Kidney tubule cell (primary cell): Measurements from ENCODE around the gene MARCHF3.
"Not testable (repeated sequence)": the region's sequence is repeated elsewhere in the genome, so short reads cannot be mapped to it uniquely, and the experiment has no call there.

Experiments
- DNase-seq: peaks from one replicate; pipeline ENCODE4 v3.0.0-alpha.2; 2018; ENCODE audit warnings: low spot score

MARCHF3 gene

GRCh38 chr5:126917918-126918614 is 112.3 kb downstream of the MARCHF3 start:
- peak; percentile 63 for DNase-seq

GRCh38 chr5:126915496-126915895 is 114.9 kb downstream of the MARCHF3 start:
- no peak for DNase-seq

DNA sequence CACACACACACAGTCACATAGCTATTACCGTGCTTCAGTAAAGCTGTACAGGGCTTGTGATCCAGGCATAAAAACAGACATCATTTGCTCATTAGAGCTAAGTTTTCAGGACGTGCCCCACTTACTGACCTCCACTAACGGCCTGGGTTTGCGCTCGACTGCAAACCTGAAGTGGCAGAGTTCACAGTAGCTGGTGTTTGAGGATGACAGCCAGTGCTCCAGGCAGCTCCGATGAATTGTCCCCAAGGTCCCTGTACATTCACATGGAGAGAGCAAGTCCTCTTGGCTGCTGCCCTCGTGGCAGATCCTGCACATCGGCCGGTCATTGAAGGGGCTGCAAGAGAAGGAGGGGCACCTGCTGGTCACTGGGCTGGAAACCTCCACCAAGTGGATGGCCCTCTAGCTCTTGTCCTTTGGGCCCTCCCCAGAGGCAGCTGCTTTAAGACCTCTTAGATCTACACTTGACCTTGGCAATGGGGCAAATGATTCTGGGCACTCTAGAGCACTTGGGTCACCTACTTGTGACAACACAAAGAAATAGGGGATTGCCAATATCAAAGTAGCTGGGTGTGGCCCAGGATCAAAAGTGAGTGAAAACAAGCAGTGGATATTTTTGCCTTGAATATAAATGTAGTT is 115.4 kb downstream of the MARCHF3 start:
- no peak for DNase-seq

GRCh38 chr5:126912616-126913200 is 117.7 kb downstream of the MARCHF3 start:
- no peak for DNase-seq

GRCh38 chr5:126911986-126912385 is 118.4 kb downstream of the MARCHF3 start:
- DNase-seq, result no peak

GRCh38 chr5:126909856-126910255 is 120.5 kb downstream of the MARCHF3 start:
- no peak for DNase-seq

DNA sequence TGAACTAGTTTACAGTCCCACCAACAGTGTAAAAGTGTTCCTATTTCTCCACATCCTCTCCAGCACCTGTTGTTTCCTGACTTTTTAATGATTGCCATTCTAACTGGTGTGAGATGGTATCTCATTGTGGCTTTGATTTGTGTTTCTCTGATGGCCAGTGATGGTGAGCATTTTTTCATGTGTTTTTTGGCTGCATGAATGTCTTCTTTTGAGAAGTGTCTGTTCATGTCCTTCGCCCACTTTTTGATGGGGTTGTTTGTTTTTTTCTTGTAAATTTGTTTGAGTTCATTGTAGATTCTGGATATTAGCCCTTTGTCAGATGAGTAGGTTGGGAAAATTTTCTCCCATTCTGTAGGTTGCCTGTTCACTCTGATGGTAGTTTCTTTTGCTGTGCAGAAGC is 126.0 kb downstream of the MARCHF3 start:
- not testable (repeated sequence) for DNase-seq

DNA sequence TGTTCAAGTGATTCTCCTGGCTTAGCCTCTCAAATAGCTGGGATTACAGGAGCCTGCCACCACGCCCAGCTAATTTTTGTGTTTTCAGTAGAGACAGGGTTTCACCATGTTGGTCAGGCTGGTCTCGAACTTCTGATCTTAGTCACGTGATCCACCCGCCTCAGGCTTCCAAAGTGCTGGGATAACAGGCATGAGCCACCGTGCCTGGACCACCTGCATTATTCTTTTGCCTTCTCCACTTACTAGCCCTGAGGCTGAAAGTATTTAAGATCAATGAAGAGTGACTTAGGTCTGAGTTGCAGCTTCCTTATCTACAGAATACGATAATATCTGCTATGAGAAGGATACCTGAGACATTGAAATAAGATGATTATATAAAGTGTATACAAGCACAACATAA is 129.6 kb downstream of the MARCHF3 start:
- DNase-seq, result no peak

DNA sequence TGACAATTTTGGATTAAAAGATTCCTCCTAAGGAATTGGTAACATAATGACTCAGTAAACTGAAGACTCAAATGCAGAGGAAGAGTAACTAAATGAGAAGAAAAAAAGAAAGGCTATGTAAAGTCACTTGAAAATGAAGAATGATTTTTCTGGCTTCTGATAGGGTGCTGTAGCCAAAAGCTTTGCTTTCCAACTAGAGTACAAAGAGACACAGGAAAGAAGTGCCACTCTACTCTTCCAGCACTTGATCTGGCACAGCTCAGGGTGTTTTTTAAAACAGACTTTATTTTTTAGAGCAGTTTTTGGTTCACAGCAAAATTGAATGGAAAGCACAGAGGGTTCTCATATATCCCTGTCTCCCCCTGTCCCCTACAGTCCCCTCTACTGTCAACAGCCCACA is 130.9 kb downstream of the MARCHF3 start:
- no peak for DNase-seq

GRCh38 chr5:126897851-126898630 is 132.3 kb downstream of the MARCHF3 start:
- DNase-seq, result no peak

DNA sequence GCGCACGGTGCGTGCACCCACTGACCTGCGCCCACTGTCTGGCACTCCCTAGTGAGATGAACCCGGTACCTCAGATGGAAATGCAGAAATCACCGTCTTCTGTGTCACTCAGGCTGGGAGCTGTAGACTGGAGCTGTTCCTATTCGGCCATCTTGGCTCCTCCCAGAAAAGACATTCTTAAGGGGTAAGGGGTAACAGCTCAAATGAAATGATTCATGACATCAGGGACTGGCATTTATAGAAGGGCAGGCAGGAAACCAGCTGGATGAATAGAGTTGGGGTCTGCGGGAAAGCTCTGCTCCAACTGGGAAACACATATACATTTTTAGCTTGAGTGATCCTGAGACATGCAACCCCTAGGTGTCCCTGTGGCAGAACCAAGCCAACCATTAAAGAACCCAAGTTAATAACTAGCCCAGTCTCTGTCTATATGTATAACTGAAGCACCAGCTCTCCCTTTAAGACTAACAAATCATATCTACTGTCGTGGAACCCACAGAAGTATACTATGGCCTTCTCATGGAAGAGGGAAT is 134.1 kb downstream of the MARCHF3 start:
- DNase-seq, result peak; percentile 32

DNA sequence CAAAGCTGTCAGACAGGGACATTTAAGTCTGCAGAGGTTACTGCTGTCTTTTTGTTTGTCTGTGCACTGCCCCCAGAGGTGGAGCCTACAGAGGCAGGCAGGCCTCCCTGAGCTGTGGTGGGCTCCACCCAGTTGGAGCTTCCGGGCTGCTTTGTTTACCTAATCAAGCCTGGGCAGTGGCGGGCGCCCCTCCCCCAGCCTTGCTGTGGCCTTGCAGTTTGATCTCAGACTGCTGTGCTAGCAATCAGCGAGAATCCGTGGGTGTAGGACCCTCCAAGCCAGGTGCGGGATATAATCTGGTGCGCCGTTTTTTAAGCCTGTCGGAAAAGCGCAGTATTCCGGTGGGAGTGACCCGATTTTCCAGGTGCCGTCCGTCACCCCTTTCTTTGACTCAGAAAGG is 134.6 kb downstream of the MARCHF3 start:
- not testable (repeated sequence) for DNase-seq

- not testable (repeated sequence) for DNase-seq
These were observed 139.9 kb downstream of the MARCHF3 start for GRCh38 chr5:126890414-126890813.

DNA sequence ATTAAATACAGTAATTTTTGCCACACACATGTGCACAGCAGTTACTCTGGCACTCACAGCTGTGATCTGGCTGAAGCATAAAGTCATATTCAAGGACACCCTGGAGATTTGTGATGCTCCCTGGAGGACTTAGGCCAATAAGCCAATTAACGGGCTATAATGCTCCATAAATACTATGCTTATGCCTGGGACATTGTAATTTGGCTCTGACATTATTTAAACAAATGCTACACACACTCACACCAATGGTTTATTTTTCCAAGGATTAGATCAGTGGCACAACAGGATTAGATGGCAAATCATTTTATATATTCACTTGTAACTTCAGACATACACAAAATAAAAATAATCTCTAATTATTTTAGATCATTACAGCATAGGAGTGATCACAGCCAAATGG is 142.2 kb downstream of the MARCHF3 start:
- DNase-seq, result no peak

DNA sequence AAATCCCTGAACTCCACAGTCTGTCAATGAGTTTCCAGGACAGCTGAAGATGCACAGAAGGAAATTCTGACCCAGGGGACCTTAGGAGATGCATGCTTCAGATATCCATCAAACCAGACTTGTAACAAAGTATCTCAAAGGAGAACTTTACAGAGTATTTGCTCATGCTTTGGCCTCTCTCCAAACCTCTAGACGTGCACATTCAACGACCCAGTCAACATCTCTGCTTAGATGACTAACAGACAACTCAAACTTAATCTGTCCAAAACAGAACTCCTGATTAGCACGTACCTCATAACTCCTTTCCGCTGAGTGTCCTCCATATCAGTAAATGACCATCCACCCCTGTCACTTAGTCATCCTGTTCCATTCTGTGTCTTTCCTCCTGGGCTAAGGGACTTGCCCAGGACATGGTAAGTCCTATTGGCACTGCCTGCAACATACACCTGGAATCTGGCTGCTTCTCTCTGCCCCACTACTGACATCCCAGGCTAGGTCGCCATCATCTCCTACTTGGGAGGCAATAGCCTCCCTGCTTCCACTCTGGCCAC is 146.0 kb downstream of the MARCHF3 start:
- peak; percentile 88 for DNase-seq

DNA sequence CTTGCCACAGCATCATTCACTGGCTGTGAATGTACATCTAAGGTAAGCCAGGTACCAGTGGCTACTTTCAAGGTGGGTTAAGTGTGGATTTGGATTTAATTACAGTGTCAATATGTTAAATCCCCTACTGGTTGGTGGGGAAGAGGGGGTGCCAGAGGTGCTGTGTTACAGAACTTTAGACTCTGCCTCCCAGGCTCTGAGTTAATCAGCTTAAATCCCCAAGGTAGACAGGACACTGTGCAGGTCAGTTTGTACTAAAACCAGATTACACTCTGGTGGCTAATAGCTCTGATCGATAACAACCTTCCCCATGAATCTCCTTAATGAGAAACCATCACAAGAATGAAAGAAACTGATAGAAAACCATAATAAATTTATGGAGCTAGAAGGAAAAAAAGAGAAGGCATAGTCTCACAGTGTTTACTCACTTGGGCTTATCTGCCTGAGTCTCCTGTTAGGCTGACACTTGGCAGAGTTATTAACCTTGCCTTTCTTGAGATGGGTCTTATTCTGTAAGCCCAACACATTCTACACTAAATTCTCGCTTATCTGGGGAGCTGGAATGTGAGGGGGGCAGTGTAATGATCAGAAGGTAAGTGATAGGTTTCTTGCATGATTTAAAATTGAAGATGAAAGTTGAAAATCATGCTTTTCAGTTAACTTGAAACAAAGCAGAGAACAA is 146.7 kb downstream of the MARCHF3 start:
- no peak for DNase-seq

GRCh38 chr5:126881821-126882600 is 148.3 kb downstream of the MARCHF3 start:
- no peak for DNase-seq

GRCh38 chr5:126878634-126879033 is 151.7 kb downstream of the MARCHF3 start:
- peak; percentile 76 for DNase-seq

DNA sequence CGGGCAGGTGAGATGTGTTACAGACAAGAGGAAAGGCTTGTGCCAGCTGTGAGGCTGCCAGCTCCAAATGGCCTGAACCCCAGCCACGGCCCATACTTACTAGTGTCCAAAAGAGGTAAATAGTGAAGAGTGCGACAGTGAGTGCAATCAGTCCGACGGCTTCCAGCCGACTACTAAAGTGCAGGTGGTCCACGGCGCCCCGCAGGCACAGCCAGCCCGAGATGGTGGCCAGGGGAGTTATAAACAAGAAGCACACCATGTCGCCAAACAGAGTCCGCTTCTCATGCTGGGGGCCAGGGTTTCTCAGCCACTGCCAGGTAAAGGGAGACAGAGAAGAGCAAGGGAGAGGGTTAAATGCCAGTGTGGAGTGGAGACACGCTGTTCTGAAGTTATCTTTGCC is 152.3 kb downstream of the MARCHF3 start:
- DNase-seq, result no peak

- no peak for DNase-seq
These were observed 152.8 kb downstream of the MARCHF3 start for GRCh38 chr5:126877602-126878001.

DNA sequence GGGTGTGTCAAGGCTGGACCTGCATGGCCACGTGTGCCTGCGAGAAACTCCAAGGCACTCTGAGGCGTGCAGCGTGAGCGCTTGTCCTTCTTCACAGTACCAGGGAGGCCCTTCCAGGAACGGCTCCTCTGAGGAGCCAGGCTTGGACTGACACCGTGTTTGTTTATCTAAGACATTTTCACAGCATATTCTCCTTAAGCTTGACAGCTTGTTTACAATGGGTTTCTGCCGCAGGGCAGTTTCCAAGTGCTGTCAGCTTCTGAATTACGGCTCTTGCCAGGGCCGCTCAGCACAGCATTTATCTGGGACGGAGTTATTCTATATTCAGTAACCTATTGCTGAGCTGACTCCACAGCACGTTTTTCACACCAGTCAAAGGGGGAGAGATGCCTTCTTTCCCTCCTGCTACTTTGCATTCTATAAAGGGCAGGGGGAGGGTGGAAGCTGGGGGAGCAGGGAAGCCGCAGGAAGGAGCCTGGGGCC is 155.0 kb downstream of the MARCHF3 start:
- DNase-seq, result no peak
